ENCODE data around the gene NFYC.
A peak's percentile ranks its signal among the peaks of the same experiment; 100 is the strongest.

NFYC gene

DNA sequence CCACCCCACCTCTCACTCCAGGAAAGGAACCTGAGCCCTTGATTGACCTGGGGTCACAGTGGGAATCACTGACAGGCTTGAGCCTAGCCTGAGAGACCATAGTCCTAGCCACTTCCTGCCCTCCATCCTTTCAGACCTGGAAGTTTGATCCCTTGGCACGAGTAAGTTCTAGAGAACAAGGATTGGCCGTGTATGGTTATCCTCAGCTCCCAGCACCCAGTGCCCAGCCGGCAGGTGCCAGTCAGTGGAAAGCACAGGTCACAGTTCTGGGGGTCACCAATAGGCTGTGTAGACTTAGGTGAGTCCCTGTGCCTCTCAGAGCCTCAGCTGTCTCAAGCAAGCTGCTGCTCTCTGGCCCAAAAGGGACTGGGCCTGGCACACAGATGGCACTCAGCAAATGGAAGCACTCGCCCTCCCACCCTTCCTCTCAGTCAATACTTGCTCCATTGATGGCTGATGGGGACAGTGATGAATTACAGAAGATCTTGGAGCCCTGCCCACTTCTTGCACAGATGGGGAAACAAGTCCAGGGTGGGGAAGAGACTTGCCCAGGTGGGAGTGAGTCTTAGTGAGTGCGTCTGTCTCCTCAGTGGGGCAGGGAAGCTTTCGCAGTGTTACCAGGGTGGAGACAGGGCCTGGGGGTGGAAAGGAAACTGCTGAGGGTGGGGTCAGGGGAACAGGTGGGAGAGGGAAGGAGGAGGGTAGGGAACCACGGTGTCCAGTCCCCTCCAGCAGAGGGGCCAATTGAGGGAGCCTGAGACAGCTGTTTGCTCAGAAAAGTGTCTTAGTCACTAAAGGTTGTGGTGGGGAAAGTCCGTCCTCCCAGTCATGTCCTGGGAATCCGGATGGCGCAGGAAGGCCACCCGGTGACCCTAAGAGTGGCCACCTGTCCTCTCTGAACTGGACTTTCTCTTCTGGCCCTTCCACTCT is 89.4 kb downstream of the NFYC start:
- DNase-seq = no peak
- H3K4me3 ChIP-seq (ENCODE audit: insufficient read depth, low read depth, low read length, poor library complexity, severe bottlenecking) = no peak overlapping the region

DNA sequence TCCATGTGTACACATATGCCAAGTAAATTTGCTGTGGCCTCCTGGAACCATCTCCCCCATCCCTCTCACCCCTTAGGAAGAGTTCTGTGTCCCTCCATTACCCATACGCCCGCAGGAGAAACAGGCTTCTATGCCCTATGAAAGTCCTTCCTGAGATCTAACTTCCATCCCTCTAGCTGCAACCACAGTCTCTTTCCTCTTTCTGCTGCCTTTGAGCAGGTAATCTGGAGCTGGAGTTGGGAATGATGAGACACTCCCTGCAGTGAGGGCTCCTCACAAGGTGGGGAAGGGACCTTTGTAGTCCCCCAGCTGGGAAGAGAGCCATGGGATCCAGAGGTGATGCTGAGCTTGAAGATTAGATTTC is 90.1 kb downstream of the NFYC start:
- peaks cover 10% of the 10 kb centered on the region for H3K27me3 ChIP-seq (replicated peaks; ENCODE audit: control insufficient read depth, insufficient read depth, low read length, poor library complexity, severe bottlenecking)
- peaks cover 8% of the 10 kb centered on the region for H3K4me1 ChIP-seq (ENCODE audit: control insufficient read depth, insufficient read depth, low read length, poor library complexity, severe bottlenecking)

More for the DNA sequence above, 89.4 kb downstream of the NFYC start:
- peaks cover 8% of the 10 kb centered on the region for H3K4me1 ChIP-seq (ENCODE audit: control insufficient read depth, insufficient read depth, low read length, poor library complexity, severe bottlenecking)
- no peaks in the 10 kb centered on the region for H3K36me3 ChIP-seq (ENCODE audit: control insufficient read depth, insufficient read depth, low read length)
- H3K27ac ChIP-seq (ENCODE audit: insufficient read depth, low read length, poor library complexity, severe bottlenecking) = no peak overlapping the region
- peaks cover 10% of the 10 kb centered on the region for H3K27me3 ChIP-seq (replicated peaks; ENCODE audit: control insufficient read depth, insufficient read depth, low read length, poor library complexity, severe bottlenecking)
- H3K9me3 ChIP-seq (ENCODE audit: control insufficient read depth, low read length) = no peaks in the 10 kb centered on the region

DNA sequence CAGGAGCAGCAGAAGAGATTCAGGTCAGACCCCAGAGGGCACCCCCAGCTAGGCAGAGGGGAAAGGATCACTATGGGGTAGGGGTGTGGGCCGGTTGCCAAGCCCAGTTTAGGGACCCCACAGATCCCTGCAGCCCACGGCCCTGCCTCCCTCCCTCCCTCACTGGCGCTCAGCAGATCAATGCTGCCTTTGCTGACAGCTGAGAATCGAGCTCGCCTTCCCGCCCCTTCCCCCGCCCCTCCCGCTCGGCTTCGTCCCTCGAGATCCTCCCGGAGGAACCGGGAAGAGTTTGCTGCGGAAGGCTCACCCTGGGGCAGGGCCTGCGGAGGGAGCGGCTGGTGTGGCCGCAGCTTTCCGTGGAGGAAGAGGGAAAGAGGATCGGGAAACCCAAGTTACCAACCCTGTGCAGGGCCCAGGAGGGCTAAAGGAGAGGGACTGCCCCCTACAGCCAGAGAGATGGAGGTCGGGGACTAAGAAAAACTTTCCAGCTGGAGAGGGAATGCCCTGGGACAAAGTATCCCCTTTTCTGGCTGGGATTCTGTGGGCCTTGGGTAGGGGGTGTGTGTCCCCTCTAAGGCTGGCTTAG is 91.0 kb downstream of the NFYC start:
- Histone ChIP-seq H3K4me1 (ENCODE audit: control insufficient read depth, insufficient read depth, low read length, poor library complexity, severe bottlenecking) (peaks cover 8% of the 10 kb centered on the region), H3K4me3 (ENCODE audit: insufficient read depth, low read depth, low read length, poor library complexity, severe bottlenecking) (no peak overlapping the region), H3K27me3 (replicated peaks; ENCODE audit: control insufficient read depth, insufficient read depth, low read length, poor library complexity, severe bottlenecking) (peaks cover 10% of the 10 kb centered on the region), H3K27ac (ENCODE audit: insufficient read depth, low read length, poor library complexity, severe bottlenecking) (no peak overlapping the region), H3K9me3 (ENCODE audit: control insufficient read depth, low read length) (no peaks in the 10 kb centered on the region), H3K36me3 (ENCODE audit: control insufficient read depth, insufficient read depth, low read length) (no peaks in the 10 kb centered on the region)
- no peak for DNase-seq

More for the DNA sequence above, 90.1 kb downstream of the NFYC start:
- H3K27ac ChIP-seq (ENCODE audit: insufficient read depth, low read length, poor library complexity, severe bottlenecking) = no peak overlapping the region
- DNase-seq = no peak
- H3K4me3 ChIP-seq (ENCODE audit: insufficient read depth, low read depth, low read length, poor library complexity, severe bottlenecking) = no peak overlapping the region
- H3K9me3 ChIP-seq (ENCODE audit: control insufficient read depth, low read length) = no peaks in the 10 kb centered on the region
- no peaks in the 10 kb centered on the region for H3K36me3 ChIP-seq (ENCODE audit: control insufficient read depth, insufficient read depth, low read length)

GRCh38 chr1:40783001-40783905 is 91.7 kb downstream of the NFYC start, which contains the start of gene KCNQ4:
KCNQ4 (plus strand) TSS chr1:40783787; CDS start chr1:40784094, 307 bp downstream.
- H3K36me3 ChIP-seq (ENCODE audit: control insufficient read depth, insufficient read depth, low read length) = no peaks in the 10 kb centered on the region
- no peak for DNase-seq
- H3K4me1 ChIP-seq (ENCODE audit: control insufficient read depth, insufficient read depth, low read length, poor library complexity, severe bottlenecking) = peaks cover 8% of the 10 kb centered on the region
- H3K9me3 ChIP-seq (ENCODE audit: control insufficient read depth, low read length) = no peaks in the 10 kb centered on the region
- H3K27me3 ChIP-seq (replicated peaks; ENCODE audit: control insufficient read depth, insufficient read depth, low read length, poor library complexity, severe bottlenecking) = peaks cover 10% of the 10 kb centered on the region
- H3K27ac ChIP-seq (ENCODE audit: insufficient read depth, low read length, poor library complexity, severe bottlenecking) = no peak within 1 kb of the TSS
- peak within 1 kb of the TSS; percentile 22 for H3K4me3 ChIP-seq (ENCODE audit: insufficient read depth, low read depth, low read length, poor library complexity, severe bottlenecking)

DNA sequence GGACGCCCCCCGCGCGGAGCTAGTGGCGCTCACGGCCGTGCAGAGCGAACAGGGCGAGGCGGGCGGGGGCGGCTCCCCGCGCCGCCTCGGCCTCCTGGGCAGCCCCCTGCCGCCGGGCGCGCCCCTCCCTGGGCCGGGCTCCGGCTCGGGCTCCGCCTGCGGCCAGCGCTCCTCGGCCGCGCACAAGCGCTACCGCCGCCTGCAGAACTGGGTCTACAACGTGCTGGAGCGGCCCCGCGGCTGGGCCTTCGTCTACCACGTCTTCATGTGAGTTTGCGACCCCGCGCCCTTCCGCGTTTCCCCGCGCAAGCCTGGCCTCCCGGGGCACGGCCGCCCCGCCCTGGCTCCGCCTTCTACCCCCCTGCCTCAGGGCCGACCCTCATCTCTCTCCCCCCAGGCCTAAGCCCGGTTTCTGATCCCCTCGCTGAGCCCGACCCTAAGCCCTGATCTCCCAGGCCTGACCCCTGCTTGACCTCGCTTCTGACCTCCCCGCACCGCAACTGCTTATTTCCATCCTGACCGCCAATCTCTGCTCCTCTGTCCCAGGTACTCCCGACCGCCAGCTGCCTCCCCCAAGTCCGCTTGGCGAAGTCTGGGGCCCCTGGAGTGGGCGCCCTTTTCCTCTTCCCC is 92.8 kb downstream of the NFYC start:
- no peak overlapping the region for H3K27ac ChIP-seq (ENCODE audit: insufficient read depth, low read length, poor library complexity, severe bottlenecking)
- H3K27me3 ChIP-seq (replicated peaks; ENCODE audit: control insufficient read depth, insufficient read depth, low read length, poor library complexity, severe bottlenecking) = peaks cover 10% of the 10 kb centered on the region
- DNase-seq = no peak
- peaks cover 8% of the 10 kb centered on the region for H3K4me1 ChIP-seq (ENCODE audit: control insufficient read depth, insufficient read depth, low read length, poor library complexity, severe bottlenecking)
- H3K4me3 ChIP-seq (ENCODE audit: insufficient read depth, low read depth, low read length, poor library complexity, severe bottlenecking) = peak overlapping the region; percentile 22
- no peaks in the 10 kb centered on the region for H3K9me3 ChIP-seq (ENCODE audit: control insufficient read depth, low read length)
- H3K36me3 ChIP-seq (ENCODE audit: control insufficient read depth, insufficient read depth, low read length) = no peaks in the 10 kb centered on the region

DNA sequence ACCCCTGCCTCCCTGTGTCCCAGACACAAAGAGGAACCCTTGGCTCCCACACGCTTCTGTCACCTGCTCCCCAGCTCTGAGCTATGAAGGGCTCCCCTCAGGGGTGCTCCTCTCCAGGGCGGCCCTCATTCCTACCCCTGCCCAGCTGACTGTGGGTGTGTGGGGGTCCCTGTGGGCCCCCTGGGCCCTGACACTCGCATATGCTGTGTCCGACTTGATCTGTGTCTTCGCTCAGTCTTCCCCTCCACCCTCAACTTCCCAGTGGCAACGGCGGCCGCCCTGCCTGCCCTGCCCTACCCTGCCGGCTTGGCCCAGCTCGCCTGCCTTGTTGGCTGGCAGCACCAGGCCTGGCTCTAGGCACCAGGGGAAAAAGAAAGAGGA is 93.3 kb downstream of the NFYC start:
- H3K27me3 ChIP-seq (replicated peaks; ENCODE audit: control insufficient read depth, insufficient read depth, low read length, poor library complexity, severe bottlenecking) = peaks cover 10% of the 10 kb centered on the region
- no peak overlapping the region for H3K4me3 ChIP-seq (ENCODE audit: insufficient read depth, low read depth, low read length, poor library complexity, severe bottlenecking)
- DNase-seq = no peak
- no peaks in the 10 kb centered on the region for H3K9me3 ChIP-seq (ENCODE audit: control insufficient read depth, low read length)
- peaks cover 8% of the 10 kb centered on the region for H3K4me1 ChIP-seq (ENCODE audit: control insufficient read depth, insufficient read depth, low read length, poor library complexity, severe bottlenecking)
- H3K27ac ChIP-seq (ENCODE audit: insufficient read depth, low read length, poor library complexity, severe bottlenecking) = no peak overlapping the region
- no peaks in the 10 kb centered on the region for H3K36me3 ChIP-seq (ENCODE audit: control insufficient read depth, insufficient read depth, low read length)

- Histone ChIP-seq H3K9me3 (ENCODE audit: control insufficient read depth, low read length) (no peaks in the 10 kb centered on the region), H3K4me1 (ENCODE audit: control insufficient read depth, insufficient read depth, low read length, poor library complexity, severe bottlenecking) (peaks cover 8% of the 10 kb centered on the region), H3K4me3 (ENCODE audit: insufficient read depth, low read depth, low read length, poor library complexity, severe bottlenecking) (no peak overlapping the region), H3K27ac (ENCODE audit: insufficient read depth, low read length, poor library complexity, severe bottlenecking) (no peak overlapping the region), H3K27me3 (replicated peaks; ENCODE audit: control insufficient read depth, insufficient read depth, low read length, poor library complexity, severe bottlenecking) (peaks cover 10% of the 10 kb centered on the region), H3K36me3 (ENCODE audit: control insufficient read depth, insufficient read depth, low read length) (no peaks in the 10 kb centered on the region)
- no peak for DNase-seq
Measured at GRCh38 chr1:40785446-40785845, 93.9 kb downstream of the NFYC start.

DNA sequence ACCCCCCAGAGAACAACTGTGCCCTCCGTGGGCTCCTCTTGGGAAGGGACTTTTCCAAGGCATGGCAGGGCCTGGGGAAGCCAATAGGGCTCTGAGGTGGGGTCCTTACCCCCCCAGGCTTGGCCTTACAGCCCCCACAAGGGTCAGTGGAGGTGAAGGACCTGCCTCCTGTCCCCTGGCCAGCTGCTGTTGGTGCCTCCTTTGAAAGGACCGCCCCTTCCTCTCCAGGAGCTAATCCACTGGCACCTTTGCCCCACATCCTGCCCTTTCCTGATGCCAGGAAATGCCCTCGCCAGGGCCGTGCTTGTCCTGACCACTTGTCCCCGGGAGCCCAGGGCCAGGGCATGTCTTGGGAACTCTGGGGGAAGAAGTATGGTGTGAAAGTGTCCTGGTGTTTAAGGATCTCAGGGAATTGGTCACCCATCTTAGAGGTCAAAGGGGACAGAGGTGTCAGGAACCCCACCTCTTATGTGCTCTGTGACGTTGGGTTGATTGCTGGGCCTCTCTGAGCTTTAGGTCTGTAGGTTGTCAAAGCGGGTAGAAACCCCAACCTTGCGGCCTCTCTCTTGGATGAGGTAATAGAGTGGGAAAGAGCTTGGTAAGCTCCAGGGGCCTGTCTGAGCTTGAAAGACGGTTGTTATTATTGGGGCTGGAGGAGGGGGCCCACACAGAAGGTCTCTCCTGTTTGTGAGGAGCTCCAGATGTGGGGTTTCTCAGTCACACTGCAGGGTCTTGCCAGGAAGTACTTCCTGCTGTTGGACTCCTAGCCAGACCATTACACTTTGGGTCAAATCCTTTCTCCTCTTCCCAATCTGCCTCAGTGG is 94.9 kb downstream of the NFYC start:
- Histone ChIP-seq H3K27me3 (replicated peaks; ENCODE audit: control insufficient read depth, insufficient read depth, low read length, poor library complexity, severe bottlenecking) (peaks cover 10% of the 10 kb centered on the region), H3K9me3 (ENCODE audit: control insufficient read depth, low read length) (no peaks in the 10 kb centered on the region), H3K4me3 (ENCODE audit: insufficient read depth, low read depth, low read length, poor library complexity, severe bottlenecking) (no peak overlapping the region), H3K4me1 (ENCODE audit: control insufficient read depth, insufficient read depth, low read length, poor library complexity, severe bottlenecking) (peaks cover 8% of the 10 kb centered on the region), H3K36me3 (ENCODE audit: control insufficient read depth, insufficient read depth, low read length) (no peaks in the 10 kb centered on the region), H3K27ac (ENCODE audit: insufficient read depth, low read length, poor library complexity, severe bottlenecking) (no peak overlapping the region)
- no peak for DNase-seq
